K562 (cell line): ENCODE measurements around the gene HMGA1. TPM values are rescaled to one million over a fixed set of nuclear protein-coding genes. Genes with fewer than 3 reads are reported as not detected.

ENCODE experiments used
- ADNP ChIP-seq: fragments of 200-800 bp; sonication (Bioruptor generic); IDR thresholded peaks from 2 replicates; pipeline ENCODE4 v1.6.1; 2016; ENCODE audit warnings: missing genetic modification characterization, missing compliant biosample characterization
- BACH1 ChIP-seq: fragments of 200-800 bp; sonication (Bioruptor generic); IDR thresholded peaks from 2 replicates; pipeline ENCODE4 v1.6.1; 2016; ENCODE audit warnings: missing genetic modification characterization, missing compliant biosample characterization
- CEBPB ChIP-seq: fragments of 450-650 bp; IDR thresholded peaks from 2 replicates; pipeline ENCODE4 v1.6.1; 2016; ENCODE audit warnings: missing genetic modification characterization, missing compliant biosample characterization
- CHD1 ChIP-seq: fragments of 200-600 bp; sonication (generic); IDR thresholded peaks from one replicate; pipeline ENCODE4 v1.6.1; 2012; ENCODE audit warnings: mild to moderate bottlenecking, moderate library complexity, low read length, inconsistent platforms
- ETV6 ChIP-seq, 3 experiments: fragments of 150-350 bp in 1 of 3; sonication (generic) in 1 of 3; formaldehyde crosslinking in 1 of 3; IDR thresholded peaks; 2 replicates each; pipeline versions ENCODE4 v1.6.1 to v1.8.0; 2014 to 2022; ENCODE audit warnings: borderline replicate concordance in 2 of 3, low read depth in 2 of 3, antibody characterized with exemption in 1 of 3, low read length in 1 of 3, mild to moderate bottlenecking in 1 of 3, missing genetic modification reagents in 1 of 3
- ILK ChIP-seq: fragments of 450-650 bp; IDR thresholded peaks from 2 replicates; pipeline ENCODE4 v1.6.1; 2016; ENCODE audit warnings: missing genetic modification characterization, low read depth, mild to moderate bottlenecking, missing compliant biosample characterization, moderate library complexity, borderline replicate concordance
- MAFF ChIP-seq: IDR thresholded peaks from 2 replicates; pipeline ENCODE4 v1.6.1; 2012; ENCODE audit warnings: low read length, improper control_type of control experiment
- MCM5 ChIP-seq: fragments of 450-650 bp; IDR thresholded peaks from 2 replicates; pipeline ENCODE4 v1.6.1; 2016; ENCODE audit warnings: low read depth
- MEF2D ChIP-seq: conservative IDR thresholded peaks from 2 replicates; pipeline ENCODE4 v1.6.1; 2016; ENCODE audit warnings: low read depth, missing genetic modification characterization, missing compliant biosample characterization
- MIER1 ChIP-seq: fragments of 450-650 bp; IDR thresholded peaks from 2 replicates; pipeline ENCODE4 v1.6.1; 2016; ENCODE audit warnings: antibody characterized with exemption, mild to moderate bottlenecking, low read depth
- MYNN ChIP-seq, 2 experiments: sonication (generic); formaldehyde crosslinking in 1 of 2; IDR thresholded peaks; 2 replicates each; pipeline versions ENCODE4 v1.5.0 to v1.6.1; 2016 to 2020; ENCODE audit warnings: antibody characterized with exemption in 1 of 2, missing genetic modification reagents in 1 of 2
- NCOR1 ChIP-seq: fragments of 450-650 bp; IDR thresholded peaks from 2 replicates; pipeline ENCODE4 v1.6.1; 2016; ENCODE audit warnings: mild to moderate bottlenecking, moderate library complexity
- PCBP1 ChIP-seq: fragments of 200-400 bp; formaldehyde crosslinking; IDR thresholded peaks from 2 replicates; pipeline ENCODE4 v1.6.1; 2018; ENCODE audit warnings: mild to moderate bottlenecking, low read depth, low read length; ENCODE audit not compliant: poor library complexity, severe bottlenecking
- POLR2B ChIP-seq: fragments of 450-650 bp; IDR thresholded peaks from 2 replicates; pipeline ENCODE4 v1.6.1; 2018; ENCODE audit warnings: low read depth; ENCODE audit not compliant: partially characterized antibody
- SMARCC2 ChIP-seq: fragments of 450-650 bp; IDR thresholded peaks from 2 replicates; pipeline ENCODE4 v1.6.1; 2017; ENCODE audit warnings: antibody characterized with exemption, moderate library complexity, mild to moderate bottlenecking, low read depth
- ZBED1 ChIP-seq: IDR thresholded peaks from 2 replicates; pipeline ENCODE4 v1.6.1; 2014
- ZNF717 ChIP-seq: fragments of 250-450 bp; sonication (Bioruptor Pico); IDR thresholded peaks from 2 replicates; pipeline ENCODE4 v1.5.0; 2021
- polyA plus RNA-seq, 8 experiments: library from polyadenylated mRNA; depleted of rRNA in 4 of 8; stranded (reverse) in 5 of 8; unstranded in 3 of 8; fragments of >200 nt; fragmentation: Nextera tagmentation in 2 of 8; fragmentation: Illumina TruSeq in 1 of 8; extraction: Ambion mirVana in 2 of 8; extraction: Trizol in 1 of 8; gene quantifications; 2 replicates each; pipeline versions ENCODE4 v1.2.1 to v1.2.3, GENCODE V29; 2011 to 2014; ENCODE audit warnings: inconsistent platforms in 1 of 8, missing spikeins in 1 of 8
- total RNA-seq, 7 experiments: library from RNA; depleted of rRNA in 6 of 7; stranded (reverse); fragments of >200 nt in 6 of 7; fragmentation: Illumina TruSeq in 2 of 7; extraction: Trizol in 2 of 7; gene quantifications; 2 replicates each; pipeline versions ENCODE4 v1.2.1 to v1.2.3, GENCODE V29; 2011 to 2021; ENCODE audit warnings: low replicate concordance in 1 of 7
- TF ChIP-seq, protein P1 (sequence below), 2 experiments: fragments of 450-650 bp; IDR thresholded peaks; 2 replicates each; pipeline ENCODE4 v1.6.1; 2016; ENCODE audit warnings: mild to moderate bottlenecking in 2 of 2, borderline replicate concordance in 1 of 2, low read depth in 1 of 2, moderate library complexity in 1 of 2
- TF ChIP-seq, protein P2 (sequence below): sonication (generic); formaldehyde crosslinking; IDR thresholded peaks from 2 replicates; pipeline ENCODE4 v1.9.0; 2022; ENCODE audit warnings: mild to moderate bottlenecking, missing genetic modification reagents

HMGA1 gene
- total and polyA plus RNA-seq, 9 of the 15 experiments (the other 6 are each of a cell fraction or from before 2014, with no cell fraction given) = 27.8 to 1,947 (median 594) TPM

DNA sequence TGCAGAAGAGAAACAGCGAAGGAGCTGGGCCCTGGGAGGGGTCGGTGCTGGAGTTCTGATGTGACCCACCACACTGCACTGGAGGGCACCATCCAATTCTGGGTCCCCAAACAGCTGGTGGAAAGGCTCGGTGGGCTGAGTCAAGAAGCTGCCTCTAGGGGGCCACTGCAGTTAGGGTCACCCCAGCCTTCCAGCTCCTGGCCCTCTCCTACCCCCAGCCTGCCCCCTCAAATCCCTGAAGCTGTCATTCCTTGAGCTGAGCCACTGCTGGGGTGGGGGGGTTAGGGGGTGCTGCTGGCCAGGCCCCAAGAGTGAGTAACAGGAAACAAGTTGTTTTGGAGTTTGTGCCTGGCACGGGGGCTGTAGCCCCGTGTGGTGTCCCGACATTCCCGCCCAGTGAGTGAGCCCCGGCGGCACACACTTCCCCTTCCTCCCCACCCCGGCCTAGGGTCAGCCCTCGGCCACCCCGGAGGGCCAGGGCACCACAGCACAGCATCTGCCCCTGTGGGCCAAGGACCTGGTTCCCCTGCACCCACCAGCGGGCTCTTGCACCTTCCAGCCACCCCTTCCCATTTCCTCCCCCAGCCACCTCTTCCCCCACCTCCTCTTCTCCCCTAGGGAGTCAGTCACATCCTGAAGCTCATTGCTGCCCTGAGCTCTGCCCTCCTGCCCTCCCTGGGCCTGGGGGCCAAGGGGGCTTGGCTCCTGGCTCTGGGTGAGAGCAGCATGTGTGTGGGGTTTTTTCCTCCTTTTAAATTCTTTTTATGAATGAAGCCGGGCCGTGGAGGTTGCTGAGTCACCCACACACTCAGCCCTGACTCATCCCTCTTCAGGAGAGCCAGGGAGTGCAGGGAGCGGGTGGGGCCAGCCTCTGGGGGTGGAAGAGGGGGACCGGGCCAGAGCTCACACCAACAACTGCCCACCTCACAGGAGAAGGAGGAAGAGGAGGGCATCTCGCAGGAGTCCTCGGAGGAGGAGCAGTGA, 7.5 kb downstream of the HMGA1 start (continued):
- TF ChIP-seq, protein P1, sequence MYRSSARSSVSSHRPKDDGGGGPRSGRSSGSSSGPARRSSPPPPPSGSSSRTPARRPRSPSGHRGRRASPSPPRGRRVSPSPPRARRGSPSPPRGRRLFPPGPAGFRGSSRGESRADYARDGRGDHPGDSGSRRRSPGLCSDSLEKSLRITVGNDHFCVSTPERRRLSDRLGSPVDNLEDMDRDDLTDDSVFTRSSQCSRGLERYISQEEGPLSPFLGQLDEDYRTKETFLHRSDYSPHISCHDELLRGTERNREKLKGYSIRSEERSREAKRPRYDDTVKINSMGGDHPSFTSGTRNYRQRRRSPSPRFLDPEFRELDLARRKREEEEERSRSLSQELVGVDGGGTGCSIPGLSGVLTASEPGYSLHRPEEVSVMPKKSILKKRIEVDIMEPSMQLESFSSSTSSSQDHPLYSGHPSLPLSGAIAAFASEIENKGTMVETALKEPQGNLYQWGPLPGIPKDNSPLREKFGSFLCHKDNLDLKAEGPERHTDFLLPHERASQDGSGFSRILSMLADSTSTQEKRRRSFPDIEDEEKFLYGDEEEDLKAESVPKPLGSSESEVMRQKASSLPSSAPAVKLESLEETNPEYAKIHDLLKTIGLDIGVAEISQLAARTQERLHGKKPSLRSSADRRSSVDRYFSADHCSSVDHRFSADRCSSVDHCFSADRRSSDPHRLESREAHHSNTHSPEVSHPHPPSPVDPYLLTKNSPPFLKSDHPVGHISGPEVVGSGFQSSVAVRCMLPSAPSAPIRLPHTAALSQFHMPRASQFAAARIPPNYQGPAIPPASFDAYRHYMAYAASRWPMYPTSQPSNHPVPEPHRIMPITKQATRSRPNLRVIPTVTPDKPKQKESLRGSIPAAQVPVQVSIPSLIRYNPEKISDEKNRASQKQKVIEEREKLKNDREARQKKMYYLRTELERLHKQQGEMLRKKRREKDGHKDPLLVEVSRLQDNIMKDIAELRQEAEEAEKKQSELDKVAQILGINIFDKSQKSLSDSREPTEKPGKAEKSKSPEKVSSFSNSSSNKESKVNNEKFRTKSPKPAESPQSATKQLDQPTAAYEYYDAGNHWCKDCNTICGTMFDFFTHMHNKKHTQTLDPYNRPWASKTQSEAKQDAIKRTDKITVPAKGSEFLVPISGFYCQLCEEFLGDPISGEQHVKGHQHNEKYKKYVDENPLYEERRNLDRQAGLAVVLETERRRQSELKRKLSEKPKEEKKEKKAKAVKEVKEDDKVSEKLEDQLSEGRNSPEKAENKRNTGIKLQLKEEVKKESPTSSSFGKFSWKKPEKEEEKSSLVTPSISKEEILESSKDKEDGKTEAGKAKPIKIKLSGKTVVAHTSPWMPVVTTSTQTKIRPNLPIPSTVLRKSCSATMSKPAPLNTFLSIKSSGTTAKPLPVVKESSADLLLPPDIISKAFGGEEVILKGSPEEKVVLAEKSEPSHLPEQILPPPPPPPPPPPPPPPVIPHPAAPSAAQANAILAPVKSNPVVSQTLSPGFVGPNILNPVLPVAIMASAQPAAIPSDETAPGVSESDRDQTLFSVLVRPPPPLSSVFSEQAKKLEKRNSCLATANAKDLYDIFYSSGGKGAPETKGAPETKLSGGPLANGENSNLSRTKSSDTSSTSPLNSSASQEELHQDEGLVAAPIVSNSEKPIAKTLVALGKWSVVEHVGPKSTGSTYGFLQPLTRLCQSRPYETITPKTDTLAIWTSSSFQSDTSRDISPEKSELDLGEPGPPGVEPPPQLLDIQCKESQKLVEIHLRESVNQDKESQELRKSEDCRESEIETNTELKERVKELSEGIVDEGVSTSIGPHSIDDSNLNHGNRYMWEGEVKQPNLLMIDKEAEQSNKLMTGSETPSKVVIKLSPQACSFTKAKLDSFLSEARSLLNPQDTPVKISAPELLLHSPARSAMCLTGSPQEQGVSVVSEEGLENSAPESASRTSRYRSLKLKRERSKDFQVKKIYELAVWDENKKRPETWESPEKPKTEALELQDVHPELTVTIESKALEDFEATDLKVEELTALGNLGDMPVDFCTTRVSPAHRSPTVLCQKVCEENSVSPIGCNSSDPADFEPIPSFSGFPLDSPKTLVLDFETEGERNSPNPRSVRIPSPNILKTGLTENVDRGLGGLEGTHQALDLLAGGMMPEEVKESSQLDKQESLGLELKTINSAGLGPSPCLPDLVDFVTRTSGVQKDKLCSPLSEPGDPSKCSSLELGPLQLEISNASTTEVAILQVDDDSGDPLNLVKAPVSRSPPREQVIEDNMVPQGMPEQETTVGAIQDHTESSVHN (IDR thresholded peaks at IDR 0.05; ENCODE audit: borderline replicate concordance in 1 of 2, low read depth in 1 of 2) = no peak
- TF ChIP-seq NCOR1 = peak; percentile 18; the same call in 1 of the 2 replicates
- 0 out of 2 replicates have a peak, but pooled peaks have one; percentile 42 for TF ChIP-seq MIER1
- no peak for TF ChIP-seq ADNP
- TF ChIP-seq MAFF = peak; percentile 91
- peak; percentile 31; the same call in 1 of the 2 replicates for TF ChIP-seq MEF2D
- peak; percentile 96 for TF ChIP-seq BACH1
- peak; percentile 90 for TF ChIP-seq SMARCC2
- no peak for TF ChIP-seq ILK (tag)
- no peak for TF ChIP-seq ZBED1
- TF ChIP-seq POLR2B = peak; percentile 52
- peak; percentile 89 for TF ChIP-seq PCBP1
- 0 out of 2 replicates have a peak, but pooled peaks have one; percentile 42 for TF ChIP-seq MYNN (IDR thresholded peaks at IDR 0.05)
- no peak for TF ChIP-seq MYNN (CRISPR knock-in tag; IDR thresholded peaks at IDR 0.05)
- TF ChIP-seq MCM5 = no peak
- no peak for TF ChIP-seq ZNF717 (CRISPR knock-in tag)
- no peak for TF ChIP-seq ETV6 (IDR thresholded peaks at IDR 0.05; ENCODE audit: borderline replicate concordance in 1 of 2, low read depth in 2 of 2, low read length in 1 of 2)
- TF ChIP-seq ETV6 (CRISPR knock-in tag; IDR thresholded peaks at IDR 0.05; ENCODE audit: borderline replicate concordance) = no peak
- TF ChIP-seq, protein P2, sequence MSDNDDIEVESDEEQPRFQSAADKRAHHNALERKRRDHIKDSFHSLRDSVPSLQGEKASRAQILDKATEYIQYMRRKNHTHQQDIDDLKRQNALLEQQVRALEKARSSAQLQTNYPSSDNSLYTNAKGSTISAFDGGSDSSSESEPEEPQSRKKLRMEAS (CRISPR knock-in tag) = peak; percentile 44; the same call in 1 of the 2 replicates
- TF ChIP-seq CHD1 = no peak
- TF ChIP-seq CEBPB = no peak
